ENCODE measurements around the gene GSK3A. TPM values are rescaled to one million over a fixed set of nuclear protein-coding genes. Genes with fewer than 3 reads are reported as not detected.

The GSK3A gene
- total and polyA plus RNA-seq, 9 of the 15 experiments (the other 6 are each of a cell fraction or from before 2014, with no cell fraction given) = 0.62 to 90.7 (median 33.3) TPM

DNA sequence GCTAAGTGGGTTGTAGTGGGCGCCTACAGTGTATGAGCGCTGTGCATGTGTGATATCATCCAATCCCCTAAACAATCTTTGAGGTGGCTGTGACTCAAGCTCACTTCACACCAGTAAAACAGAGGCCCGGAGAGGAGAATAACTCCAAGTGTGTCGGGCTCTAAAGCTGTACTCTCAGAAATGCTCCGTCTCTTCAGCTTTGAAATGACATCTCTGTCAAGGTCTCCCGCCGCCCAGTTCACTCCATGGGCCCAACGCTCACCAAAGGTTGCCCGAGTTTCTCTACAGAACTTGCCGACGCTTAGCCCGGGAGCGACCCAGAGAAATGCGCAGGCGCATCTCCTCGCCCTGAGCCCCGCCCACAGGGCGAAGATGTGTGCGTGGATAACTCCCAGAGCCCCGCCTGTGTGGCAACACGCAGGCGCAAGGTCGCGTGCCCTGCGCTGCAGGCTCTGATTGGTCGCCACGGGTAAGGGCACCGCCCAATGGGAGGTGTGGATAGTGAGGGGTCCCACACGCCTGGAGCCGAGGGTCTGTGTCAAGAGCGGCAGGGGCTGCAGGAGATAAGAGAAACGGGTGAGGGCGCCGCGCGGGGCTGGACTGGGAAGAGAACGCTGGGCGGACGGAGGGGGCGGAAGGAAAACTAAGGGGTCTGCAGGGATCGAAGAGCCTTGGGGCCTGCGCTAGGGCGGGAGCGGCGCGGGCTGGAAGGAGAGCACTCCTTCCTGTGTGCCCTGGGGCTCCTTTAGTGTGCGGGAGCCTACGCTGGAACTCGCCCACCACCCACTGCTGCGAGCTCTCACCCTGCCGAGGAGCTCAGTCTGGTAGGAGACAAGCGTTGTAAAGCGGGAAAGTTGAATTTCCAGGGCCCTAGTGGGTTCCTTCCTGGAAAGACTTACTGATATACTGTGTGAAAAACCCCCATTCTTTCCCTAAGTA, 22.3 kb downstream of the GSK3A start, which contains the start of gene ZNF526 (continued):
- TF ChIP-seq, protein P1, sequence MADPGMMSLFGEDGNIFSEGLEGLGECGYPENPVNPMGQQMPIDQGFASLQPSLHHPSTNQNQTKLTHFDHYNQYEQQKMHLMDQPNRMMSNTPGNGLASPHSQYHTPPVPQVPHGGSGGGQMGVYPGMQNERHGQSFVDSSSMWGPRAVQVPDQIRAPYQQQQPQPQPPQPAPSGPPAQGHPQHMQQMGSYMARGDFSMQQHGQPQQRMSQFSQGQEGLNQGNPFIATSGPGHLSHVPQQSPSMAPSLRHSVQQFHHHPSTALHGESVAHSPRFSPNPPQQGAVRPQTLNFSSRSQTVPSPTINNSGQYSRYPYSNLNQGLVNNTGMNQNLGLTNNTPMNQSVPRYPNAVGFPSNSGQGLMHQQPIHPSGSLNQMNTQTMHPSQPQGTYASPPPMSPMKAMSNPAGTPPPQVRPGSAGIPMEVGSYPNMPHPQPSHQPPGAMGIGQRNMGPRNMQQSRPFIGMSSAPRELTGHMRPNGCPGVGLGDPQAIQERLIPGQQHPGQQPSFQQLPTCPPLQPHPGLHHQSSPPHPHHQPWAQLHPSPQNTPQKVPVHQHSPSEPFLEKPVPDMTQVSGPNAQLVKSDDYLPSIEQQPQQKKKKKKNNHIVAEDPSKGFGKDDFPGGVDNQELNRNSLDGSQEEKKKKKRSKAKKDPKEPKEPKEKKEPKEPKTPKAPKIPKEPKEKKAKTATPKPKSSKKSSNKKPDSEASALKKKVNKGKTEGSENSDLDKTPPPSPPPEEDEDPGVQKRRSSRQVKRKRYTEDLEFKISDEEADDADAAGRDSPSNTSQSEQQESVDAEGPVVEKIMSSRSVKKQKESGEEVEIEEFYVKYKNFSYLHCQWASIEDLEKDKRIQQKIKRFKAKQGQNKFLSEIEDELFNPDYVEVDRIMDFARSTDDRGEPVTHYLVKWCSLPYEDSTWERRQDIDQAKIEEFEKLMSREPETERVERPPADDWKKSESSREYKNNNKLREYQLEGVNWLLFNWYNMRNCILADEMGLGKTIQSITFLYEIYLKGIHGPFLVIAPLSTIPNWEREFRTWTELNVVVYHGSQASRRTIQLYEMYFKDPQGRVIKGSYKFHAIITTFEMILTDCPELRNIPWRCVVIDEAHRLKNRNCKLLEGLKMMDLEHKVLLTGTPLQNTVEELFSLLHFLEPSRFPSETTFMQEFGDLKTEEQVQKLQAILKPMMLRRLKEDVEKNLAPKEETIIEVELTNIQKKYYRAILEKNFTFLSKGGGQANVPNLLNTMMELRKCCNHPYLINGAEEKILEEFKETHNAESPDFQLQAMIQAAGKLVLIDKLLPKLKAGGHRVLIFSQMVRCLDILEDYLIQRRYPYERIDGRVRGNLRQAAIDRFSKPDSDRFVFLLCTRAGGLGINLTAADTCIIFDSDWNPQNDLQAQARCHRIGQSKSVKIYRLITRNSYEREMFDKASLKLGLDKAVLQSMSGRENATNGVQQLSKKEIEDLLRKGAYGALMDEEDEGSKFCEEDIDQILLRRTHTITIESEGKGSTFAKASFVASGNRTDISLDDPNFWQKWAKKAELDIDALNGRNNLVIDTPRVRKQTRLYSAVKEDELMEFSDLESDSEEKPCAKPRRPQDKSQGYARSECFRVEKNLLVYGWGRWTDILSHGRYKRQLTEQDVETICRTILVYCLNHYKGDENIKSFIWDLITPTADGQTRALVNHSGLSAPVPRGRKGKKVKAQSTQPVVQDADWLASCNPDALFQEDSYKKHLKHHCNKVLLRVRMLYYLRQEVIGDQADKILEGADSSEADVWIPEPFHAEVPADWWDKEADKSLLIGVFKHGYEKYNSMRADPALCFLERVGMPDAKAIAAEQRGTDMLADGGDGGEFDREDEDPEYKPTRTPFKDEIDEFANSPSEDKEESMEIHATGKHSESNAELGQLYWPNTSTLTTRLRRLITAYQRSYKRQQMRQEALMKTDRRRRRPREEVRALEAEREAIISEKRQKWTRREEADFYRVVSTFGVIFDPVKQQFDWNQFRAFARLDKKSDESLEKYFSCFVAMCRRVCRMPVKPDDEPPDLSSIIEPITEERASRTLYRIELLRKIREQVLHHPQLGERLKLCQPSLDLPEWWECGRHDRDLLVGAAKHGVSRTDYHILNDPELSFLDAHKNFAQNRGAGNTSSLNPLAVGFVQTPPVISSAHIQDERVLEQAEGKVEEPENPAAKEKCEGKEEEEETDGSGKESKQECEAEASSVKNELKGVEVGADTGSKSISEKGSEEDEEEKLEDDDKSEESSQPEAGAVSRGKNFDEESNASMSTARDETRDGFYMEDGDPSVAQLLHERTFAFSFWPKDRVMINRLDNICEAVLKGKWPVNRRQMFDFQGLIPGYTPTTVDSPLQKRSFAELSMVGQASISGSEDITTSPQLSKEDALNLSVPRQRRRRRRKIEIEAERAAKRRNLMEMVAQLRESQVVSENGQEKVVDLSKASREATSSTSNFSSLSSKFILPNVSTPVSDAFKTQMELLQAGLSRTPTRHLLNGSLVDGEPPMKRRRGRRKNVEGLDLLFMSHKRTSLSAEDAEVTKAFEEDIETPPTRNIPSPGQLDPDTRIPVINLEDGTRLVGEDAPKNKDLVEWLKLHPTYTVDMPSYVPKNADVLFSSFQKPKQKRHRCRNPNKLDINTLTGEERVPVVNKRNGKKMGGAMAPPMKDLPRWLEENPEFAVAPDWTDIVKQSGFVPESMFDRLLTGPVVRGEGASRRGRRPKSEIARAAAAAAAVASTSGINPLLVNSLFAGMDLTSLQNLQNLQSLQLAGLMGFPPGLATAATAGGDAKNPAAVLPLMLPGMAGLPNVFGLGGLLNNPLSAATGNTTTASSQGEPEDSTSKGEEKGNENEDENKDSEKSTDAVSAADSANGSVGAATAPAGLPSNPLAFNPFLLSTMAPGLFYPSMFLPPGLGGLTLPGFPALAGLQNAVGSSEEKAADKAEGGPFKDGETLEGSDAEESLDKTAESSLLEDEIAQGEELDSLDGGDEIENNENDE (IDR thresholded peaks at IDR 0.05; ENCODE audit: low read depth, low read length) = no peak
- TF ChIP-seq SMAD4 (CRISPR knock-in tag; conservative IDR thresholded peaks at IDR 0.05) = no peak
- TF ChIP-seq THAP12 (CRISPR knock-in tag; IDR thresholded peaks at IDR 0.05) = no peak
- no peak for TF ChIP-seq SMAD2 (IDR thresholded peaks at IDR 0.05; ENCODE audit: low read depth, low read length)
- TF ChIP-seq PHTF2 (CRISPR knock-in tag; IDR thresholded peaks at IDR 0.05) = no peak
- 0 out of 2 replicates have a peak, but pooled peaks have one; percentile 25 for TF ChIP-seq RFX7 (CRISPR knock-in tag; IDR thresholded peaks at IDR 0.05)
- peak; percentile 82 for TF ChIP-seq TAF9B (IDR thresholded peaks at IDR 0.05; ENCODE audit: partially characterized antibody)
- no peak for TF ChIP-seq NFE2L1 (tag; IDR thresholded peaks at IDR 0.05; ENCODE audit: borderline replicate concordance, low read depth)
- no peak for TF ChIP-seq SFPQ (IDR thresholded peaks at IDR 0.05; ENCODE audit: low read depth, low read length)
- no peak for TF ChIP-seq PTRF (tag; IDR thresholded peaks at IDR 0.05)
